NCI-H510A (cell line): ENCODE measurements around the gene SH3TC2.

Experiments used
- DNase-seq: peaks from one replicate; lab custom pipeline; 2025; lab: John Stamatoyannopoulos, UW

SH3TC2 gene

GRCh38 chr5:148998174-148998797, 64.6 kb downstream of the SH3TC2 start:
- DNase-seq: no peak

- DNase-seq: no peak
Measured at GRCh38 chr5:148996270-148996669, 66.6 kb downstream of the SH3TC2 start.

- DNase-seq: no peak
Measured at GRCh38 chr5:148995791-148996190, 67.1 kb downstream of the SH3TC2 start.

- no peak for DNase-seq
Measured at GRCh38 chr5:148993283-148993936, 69.5 kb downstream of the SH3TC2 start.

- no peak for DNase-seq
Measured at GRCh38 chr5:148992265-148992664, 70.6 kb downstream of the SH3TC2 start.

- no peak for DNase-seq
Measured at GRCh38 chr5:148991566-148991965, 71.3 kb downstream of the SH3TC2 start.

GRCh38 chr5:148990817-148991216, 72.0 kb downstream of the SH3TC2 start:
- no peak for DNase-seq

- DNase-seq: no peak
Measured at GRCh38 chr5:148989567-148989966, 73.3 kb downstream of the SH3TC2 start.

- DNase-seq: no peak
Measured at GRCh38 chr5:148988328-148988727, 74.5 kb downstream of the SH3TC2 start.

- no peak for DNase-seq
Measured at GRCh38 chr5:148986636-148987035, 76.2 kb downstream of the SH3TC2 start.

GRCh38 chr5:148984345-148984744, 78.5 kb downstream of the SH3TC2 start:
- DNase-seq: no peak

- DNase-seq: no peak
Measured at GRCh38 chr5:148981353-148981752, 81.5 kb downstream of the SH3TC2 start.

- no peak for DNase-seq
Measured at GRCh38 chr5:148980731-148981130, 82.1 kb downstream of the SH3TC2 start.

- no peak for DNase-seq
Measured at GRCh38 chr5:148979083-148979723, 83.7 kb downstream of the SH3TC2 start.

- no peak for DNase-seq
Measured at GRCh38 chr5:148978370-148979082, 84.3 kb downstream of the SH3TC2 start.

GRCh38 chr5:148976569-148977381, 86.1 kb downstream of the SH3TC2 start:
- no peak for DNase-seq

- no peak for DNase-seq
Measured at GRCh38 chr5:148974642-148975327, 88.1 kb downstream of the SH3TC2 start.

- no peak for DNase-seq
Measured at GRCh38 chr5:148973455-148973854, 89.4 kb downstream of the SH3TC2 start.

GRCh38 chr5:148972974-148973374, 89.9 kb downstream of the SH3TC2 start:
- no peak for DNase-seq

- no peak for DNase-seq
Measured at GRCh38 chr5:148972396-148972795, 90.5 kb downstream of the SH3TC2 start.

GRCh38 chr5:148970876-148971275, 92.0 kb downstream of the SH3TC2 start:
- no peak for DNase-seq
